Epidermal melanocyte (primary cell): ENCODE data around the gene PPP1R12C.
"Not testable (repeated sequence)": the region's sequence is repeated elsewhere in the genome, so short reads cannot be mapped to it uniquely, and the experiment has no call there.

Experiments
- DNase-seq: peaks from one replicate; pipeline ENCODE4 v3.0.0; 2011; ENCODE audit warnings: low spot score; ENCODE audit not compliant: insufficient read length

PPP1R12C gene

DNA sequence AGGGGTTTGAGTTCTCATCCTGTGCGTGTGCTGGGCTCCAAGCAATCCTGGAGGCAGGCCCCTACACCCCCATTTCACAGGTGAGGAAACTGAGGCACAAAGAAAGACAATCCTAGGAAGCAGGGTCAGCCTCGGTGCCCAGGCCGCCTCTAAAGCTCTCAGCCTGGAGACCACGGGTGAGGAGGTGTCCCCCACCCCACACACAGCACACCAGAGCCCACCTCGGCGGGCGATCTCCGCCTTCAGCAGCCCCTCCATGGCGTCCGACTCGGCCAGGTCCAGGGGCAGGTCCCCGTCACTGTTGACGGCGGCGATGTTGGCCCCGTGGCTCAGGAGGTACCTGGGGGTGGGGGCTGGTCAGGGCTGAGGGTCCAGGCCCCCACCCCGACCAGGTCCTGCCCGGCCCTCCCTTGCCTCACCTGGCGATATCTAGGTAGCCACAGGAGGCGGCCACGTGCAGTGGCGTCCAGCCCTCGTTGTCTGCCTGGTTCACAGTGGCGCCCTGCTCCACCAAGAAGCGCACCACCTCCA lies 5.1 kb downstream of the PPP1R12C start:
- no peak for DNase-seq

DNA sequence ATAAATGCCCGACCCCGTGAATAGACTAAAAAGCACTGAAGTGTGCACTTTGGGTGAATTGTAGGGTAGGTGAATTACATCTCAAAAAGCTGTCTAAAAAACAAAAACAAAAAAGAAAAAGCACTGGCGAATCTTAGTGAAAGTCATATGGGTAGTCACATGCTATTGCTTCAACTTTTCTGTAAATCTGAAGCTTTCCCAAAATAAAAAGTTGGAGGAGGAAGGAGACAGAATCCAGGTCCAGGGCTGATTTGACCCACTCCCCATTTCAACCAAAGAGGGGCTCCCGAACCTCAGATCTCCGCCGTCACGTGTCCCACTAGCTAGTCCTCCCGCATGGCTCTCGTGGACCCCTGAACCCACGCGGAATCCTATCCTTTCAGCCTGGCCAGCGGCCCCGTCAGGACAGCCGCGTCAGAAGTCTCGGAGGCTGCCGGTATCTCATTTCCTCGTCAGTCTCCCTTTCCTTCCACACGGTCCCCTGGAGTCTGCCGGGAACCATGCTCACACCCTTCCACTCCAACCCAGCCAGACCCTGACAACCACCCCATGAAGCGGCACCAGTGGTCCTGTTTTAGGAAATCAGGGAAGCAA lies 6.1 kb downstream of the PPP1R12C start:
- no peak for DNase-seq

DNA sequence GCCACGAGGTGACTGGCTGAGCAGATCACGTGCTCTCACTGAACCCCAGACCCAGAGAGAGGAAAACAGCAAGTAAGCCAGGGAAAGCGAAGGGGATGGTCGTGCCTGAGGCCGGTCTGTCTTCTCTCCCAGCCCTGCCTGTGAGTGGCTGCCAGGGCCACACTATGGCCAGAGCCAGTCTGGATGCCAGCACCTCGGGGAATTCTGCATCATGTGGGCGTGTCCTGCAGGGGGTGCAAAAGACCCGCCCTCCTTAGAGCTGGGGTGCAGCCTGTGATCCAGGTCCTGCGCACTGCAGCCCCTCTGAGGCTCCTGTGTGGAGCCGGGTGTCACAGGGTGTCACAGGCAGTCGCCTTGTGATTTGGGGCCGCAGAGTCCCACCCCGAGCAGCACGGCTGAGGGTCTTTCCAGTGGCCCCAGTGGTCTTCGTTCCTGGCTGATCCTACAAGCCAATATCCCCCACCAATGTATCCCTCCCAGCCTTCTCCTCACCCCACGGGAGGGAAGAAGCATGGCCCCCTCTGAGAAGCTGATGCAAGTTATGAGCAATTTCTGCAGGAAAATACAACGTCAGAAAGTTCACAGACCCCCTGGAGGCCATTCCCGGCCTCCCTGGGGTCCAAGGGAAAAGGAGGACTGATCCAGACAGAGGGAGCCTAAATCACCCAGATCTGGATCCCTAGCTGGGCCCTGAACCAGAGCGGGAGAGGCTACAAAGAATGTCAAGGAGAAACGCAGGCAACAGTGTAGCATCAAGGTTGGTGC lies 7.7 kb downstream of the PPP1R12C start:
- DNase-seq = no peak

DNA sequence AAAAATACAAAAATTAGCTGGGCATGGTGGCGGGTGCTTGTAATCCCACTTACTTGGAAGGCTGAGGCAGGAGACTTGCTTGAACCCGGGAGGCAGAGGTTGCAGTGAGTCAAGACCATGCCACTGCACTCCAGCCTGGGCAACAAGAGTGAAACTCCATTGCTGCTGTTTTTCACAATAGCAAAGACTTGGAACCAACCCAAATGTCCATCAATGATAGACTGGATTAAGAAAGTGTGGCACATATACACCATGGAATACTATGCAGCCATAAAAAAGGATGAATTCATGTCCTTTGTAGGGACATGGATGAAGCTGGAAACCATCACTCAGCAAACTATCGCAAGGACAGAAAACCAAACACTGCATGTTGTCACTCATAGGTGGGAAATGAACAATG lies 10.2 kb downstream of the PPP1R12C start:
- not testable (repeated sequence) for DNase-seq

DNA sequence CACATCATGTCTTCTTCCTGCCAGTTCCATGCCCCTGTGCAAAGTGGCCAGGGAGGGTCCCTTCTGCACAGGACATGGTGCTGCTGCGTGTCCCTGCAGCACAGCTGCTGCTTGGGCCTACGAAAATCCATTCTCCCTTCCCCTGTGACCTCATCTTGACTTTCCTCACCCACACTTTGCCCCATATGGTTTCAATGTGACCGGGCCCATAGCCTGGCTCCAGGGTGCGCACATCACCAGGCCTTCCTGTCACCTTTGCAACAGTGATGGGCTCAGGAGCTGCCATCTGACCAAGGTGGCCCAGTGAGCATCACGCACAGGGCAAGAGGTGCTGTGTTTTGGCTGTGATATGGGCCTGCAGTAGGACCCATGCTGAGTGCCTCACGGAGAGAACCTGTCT lies 10.8 kb downstream of the PPP1R12C start:
- no peak for DNase-seq

GRCh38 chr19:55105237-55105636 lies 12.2 kb downstream of the PPP1R12C start:
- no peak for DNase-seq

- no peak for DNase-seq
Measured at GRCh38 chr19:55103190-55103589, 14.2 kb downstream of the PPP1R12C start.

DNA sequence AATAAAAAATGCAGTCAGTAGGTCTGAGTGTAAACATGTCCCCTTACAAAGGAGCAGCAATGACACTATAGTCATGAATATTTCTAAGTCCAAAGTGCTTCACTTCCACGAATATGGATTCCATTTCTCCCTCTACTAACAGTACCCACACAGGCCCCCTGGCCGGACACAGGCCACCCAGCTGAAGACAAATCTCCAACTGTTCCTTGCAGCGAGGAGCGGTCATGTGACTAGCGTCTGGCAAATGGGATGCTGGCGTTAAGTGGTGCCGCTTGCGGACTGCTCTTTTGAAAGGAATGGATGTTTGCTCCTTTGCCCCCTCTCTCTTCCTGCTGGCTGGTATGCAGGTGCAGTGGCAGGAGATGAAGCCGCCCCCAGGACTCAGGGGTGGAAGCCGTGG lies 16.2 kb downstream of the PPP1R12C start:
- no peak for DNase-seq

DNA sequence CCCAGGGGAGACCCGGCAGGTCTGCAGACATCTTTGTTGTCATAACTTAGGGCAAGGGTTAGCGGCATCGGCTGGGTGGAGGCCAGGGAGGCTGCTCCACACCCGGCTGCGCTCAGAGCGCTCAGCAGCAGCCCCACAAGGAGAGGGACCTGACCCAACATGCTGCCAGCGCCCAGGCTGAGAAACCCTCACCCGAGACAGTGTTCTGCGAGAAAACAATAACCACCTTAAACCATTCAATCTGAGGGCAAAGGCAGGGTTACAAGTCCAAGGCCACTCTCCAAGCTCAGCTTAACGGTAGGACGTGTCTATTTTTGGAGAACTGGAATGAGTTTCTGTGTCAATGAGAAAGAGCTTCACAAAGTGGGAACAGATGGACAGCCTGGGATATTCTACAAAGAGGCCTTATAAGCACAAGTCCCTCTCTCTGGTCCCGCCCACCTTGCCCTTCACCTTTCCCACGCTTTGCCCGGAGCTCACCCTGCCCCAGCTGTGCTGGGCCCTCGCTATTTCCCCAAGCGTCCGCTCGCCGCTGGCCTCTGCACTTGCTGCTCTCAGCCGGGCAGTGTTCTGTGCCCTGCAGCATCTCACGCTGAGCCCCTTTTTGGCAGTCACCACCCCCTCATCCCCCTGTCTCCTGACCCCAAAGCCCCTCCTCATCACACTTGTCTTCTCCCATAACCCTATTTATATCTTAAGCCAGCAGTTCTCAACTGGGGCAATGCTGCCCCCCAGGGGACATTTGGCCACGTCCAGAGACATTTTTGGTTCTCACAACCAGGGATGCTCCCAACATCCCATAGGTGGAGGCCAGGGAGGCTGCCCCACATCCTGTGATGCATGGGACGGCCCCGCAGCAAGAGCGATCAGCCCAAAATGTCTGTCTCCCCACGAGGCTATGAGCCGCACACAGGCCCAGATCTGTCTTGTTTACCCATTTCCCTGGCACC lies 17.6 kb downstream of the PPP1R12C start:
- DNase-seq = no peak

GRCh38 chr19:55098716-55099556 lies 18.5 kb downstream of the PPP1R12C start:
- no peak for DNase-seq

DNA sequence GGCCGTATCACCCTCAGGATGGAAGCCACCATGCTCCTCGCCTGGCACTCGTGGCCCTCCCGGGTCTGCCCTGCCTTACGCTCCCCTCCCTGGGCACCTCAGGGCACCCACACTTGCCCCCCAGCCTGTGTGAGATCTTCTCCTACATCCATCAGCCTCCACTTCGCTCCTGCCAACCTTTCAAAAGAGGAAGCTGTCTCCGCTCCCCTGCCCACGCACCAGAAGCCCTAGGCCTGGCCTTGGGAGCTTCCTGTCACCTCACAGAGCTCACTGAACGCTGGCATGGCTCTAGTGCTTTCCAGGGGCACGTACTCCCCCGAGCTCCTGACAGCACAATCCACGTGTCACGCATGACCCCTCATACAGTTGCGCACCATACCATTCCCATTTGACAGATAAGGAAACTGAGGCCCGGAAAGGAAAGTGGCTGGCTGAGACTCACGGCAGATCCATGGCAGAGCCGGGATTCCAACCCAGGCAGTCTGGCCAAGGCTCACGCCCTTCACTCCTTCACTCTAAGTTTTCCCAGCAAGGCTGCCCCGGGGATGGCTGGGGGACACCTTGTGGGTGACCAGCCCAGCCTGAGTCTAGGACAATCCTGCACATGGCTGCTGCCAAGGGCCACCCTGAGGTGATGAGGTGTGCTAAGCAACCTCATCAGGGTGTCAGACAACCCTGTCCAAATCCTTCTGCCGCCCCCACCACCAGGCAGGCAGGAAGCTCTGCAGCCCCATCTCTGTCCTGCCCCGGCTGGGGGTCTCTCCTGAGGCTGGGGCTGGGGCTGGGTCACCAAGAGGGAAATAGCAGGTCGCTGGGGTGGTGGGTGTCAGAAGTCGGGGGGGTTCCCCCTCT lies 19.3 kb downstream of the PPP1R12C start:
- DNase-seq = no peak

GRCh38 chr19:55096061-55096701 lies 21.3 kb downstream of the PPP1R12C start:
- no peak for DNase-seq

DNA sequence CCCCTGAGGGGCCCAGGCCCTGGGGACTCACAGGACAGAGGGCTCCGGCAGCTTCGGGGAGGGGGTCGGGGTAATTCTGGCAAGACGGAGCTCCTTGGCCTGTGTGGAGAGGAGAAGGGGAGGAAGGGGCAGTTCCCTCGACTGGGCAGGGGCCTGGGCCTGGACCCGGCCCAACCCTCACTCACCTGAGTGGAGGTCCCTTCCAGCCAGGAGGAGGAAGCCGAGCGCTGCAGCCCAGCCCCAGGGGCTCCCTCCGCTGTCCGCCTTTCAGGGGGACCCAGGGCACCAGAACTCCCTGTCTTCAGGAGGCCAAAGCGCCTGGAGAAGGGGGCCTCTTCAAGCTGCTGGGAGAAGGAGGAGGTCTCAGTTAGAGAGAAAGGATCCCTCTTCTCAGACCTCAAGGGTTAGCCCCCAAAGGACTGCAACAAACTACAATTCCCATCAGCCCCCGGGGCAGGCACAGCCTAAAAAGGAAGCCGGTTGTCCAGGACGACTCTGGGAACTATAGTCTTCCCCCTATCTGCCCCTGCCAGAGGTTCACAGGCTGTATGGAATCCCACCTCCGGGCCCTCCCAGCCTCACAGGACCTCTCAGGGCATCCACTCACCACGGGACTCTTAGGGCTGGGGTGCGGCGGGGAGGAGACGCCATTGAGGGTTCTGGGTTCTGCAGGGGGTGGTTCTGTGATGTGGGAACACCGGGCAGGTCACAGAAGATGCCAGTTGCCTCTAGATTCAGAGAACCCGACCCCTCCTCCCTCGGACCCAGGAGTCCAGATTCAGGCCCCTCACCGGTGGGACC lies 22.0 kb downstream of the PPP1R12C start:
- DNase-seq = no peak

- no peak for DNase-seq
Measured at GRCh38 chr19:55094456-55095259, 22.8 kb downstream of the PPP1R12C start.

- no peak for DNase-seq
Measured at GRCh38 chr19:55092423-55093318, 24.8 kb downstream of the PPP1R12C start.

DNA sequence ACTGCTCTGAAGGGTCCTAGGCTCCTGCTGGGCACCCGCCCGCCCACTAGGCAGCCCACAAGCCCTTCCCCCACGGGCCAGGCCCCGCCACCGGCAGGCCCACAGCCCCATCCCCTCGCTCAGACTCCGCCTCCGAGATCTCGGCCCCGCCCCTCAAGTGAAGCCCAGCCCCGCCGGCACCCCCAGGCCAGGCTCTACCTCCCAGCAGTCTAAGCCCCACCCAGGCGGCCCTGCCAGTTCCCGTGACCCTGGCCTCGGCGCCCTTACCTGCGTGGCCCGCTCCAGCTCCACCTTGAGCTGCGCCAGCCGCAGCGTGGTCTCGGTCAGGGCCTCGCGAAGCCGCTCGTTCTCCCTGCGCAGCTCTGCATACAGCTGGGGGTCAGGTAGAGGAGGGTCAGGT lies 25.5 kb downstream of the PPP1R12C start:
- DNase-seq = no peak
